ENCODE measurements around the gene CORO1C. TPM values are rescaled to one million over a fixed set of nuclear protein-coding genes. Genes with fewer than 3 reads are reported as not detected.
"Not testable (repeated sequence)": the region's sequence is repeated elsewhere in the genome, so short reads cannot be mapped to it uniquely, and the experiment has no call there.

The CORO1C gene
- total RNA-seq, 1 donor from 2014 or later: 171 TPM

DNA sequence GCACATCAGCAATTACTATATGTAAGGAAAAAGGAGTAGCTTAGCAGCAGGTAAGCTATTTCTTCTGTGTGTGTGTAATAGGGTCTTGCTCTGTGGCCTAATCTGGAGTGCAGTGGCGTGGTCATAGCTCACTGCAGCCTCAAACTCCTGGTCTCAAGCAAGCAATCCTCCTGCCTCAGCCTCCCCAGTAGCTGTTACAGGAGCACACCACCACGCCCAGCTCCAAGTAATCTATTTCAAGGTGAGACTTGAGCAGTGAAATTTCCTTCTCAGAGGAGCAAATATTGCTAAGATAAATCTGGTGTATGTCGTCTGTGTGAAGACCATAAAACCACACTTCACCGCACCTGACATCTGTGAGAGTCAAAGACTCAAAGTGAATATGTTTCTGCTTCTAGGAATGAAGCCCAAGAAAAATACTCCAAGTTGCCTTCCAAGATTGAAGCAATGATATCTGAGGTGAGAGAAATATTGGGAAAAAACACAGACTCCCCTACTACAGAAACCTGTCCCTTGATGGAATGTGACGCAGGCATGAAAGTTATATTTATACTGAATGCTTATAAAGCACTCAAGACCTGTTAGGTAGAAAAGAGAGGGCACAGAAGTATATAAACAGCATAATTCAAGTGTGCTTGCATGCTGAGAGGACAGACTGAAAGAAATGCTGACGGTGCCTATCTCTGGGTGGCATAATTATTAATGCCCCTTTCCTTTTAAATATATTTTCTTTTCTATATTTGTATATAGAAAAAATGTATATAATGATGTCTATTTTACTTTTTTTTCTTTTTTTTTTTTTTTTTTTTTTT lies 95.1 kb downstream of the CORO1C start:
- TF ChIP-seq, protein P1, sequence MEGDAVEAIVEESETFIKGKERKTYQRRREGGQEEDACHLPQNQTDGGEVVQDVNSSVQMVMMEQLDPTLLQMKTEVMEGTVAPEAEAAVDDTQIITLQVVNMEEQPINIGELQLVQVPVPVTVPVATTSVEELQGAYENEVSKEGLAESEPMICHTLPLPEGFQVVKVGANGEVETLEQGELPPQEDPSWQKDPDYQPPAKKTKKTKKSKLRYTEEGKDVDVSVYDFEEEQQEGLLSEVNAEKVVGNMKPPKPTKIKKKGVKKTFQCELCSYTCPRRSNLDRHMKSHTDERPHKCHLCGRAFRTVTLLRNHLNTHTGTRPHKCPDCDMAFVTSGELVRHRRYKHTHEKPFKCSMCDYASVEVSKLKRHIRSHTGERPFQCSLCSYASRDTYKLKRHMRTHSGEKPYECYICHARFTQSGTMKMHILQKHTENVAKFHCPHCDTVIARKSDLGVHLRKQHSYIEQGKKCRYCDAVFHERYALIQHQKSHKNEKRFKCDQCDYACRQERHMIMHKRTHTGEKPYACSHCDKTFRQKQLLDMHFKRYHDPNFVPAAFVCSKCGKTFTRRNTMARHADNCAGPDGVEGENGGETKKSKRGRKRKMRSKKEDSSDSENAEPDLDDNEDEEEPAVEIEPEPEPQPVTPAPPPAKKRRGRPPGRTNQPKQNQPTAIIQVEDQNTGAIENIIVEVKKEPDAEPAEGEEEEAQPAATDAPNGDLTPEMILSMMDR (conservative IDR thresholded peaks at IDR 0.05): no peak
- Mint-ChIP-seq H3K27me3 (ENCODE audit: low read depth) (peaks cover 3% of the 10 kb centered on the region), H3K9me3 (no peaks in the 10 kb centered on the region), H3K27ac (ENCODE audit: unreplicated experiment) (peak overlapping the region; percentile 71), H3K36me3 (ENCODE audit: low read depth) (no peaks in the 10 kb centered on the region), H3K4me3 (peak overlapping the region; percentile 33), H3K4me1 (peaks cover 54% of the 10 kb centered on the region)
- DNase-seq (ENCODE audit: low read depth, low spot score): no peak

DNA sequence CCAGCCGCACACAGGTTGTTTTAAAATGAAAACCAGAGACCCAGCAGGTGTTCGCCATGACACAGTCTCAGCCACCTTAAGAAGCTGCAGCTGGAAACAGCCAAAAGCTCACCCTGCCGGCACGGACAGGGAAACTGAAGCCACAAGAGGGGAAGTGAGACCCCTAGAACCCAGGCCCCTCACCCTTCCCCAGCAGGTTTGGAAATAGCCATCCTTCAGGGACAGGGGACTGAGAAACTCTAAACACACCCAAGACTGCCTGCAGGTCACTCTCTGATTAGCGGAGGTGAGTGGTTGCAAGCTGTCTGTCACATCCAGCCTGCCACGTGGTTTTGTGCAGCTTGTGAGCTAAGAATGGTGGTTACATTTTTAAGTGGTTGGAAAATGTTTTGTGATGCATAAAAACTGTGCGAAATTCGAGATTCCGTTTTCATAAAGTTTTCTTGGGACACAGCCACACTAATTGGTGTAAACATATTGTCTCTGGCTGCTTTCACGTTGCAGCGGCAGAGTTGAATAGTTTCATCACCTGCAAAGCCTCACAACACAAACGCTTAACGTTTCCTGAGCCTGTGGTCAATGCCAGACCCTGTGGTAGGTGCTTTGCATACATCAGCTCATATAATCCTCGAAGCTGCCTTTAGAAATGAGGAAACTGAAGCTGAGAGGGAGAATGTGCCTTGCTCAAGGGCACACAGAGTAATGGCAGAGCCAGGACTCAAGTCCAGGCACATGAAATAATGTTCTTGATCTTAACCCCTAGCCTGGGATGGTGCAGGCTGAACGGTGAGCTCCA lies 95.9 kb downstream of the CORO1C start:
- peaks cover 53% of the 10 kb centered on the region for H3K4me1 Mint-ChIP-seq
- H3K27ac Mint-ChIP-seq (ENCODE audit: unreplicated experiment): no peak overlapping the region
- peaks cover 3% of the 10 kb centered on the region for H3K27me3 Mint-ChIP-seq (ENCODE audit: low read depth)
- no peak overlapping the region for H3K4me3 Mint-ChIP-seq
- no peaks in the 10 kb centered on the region for H3K36me3 Mint-ChIP-seq (ENCODE audit: low read depth)
- TF ChIP-seq, protein P1 (conservative IDR thresholded peaks at IDR 0.05): no peak
- no peaks in the 10 kb centered on the region for H3K9me3 Mint-ChIP-seq
- no peak for DNase-seq (ENCODE audit: low read depth, low spot score)

GRCh38 chr12:108634341-108634751 lies 97.0 kb downstream of the CORO1C start:
- H3K27me3 Mint-ChIP-seq (ENCODE audit: low read depth): peaks cover 3% of the 10 kb centered on the region
- no peak overlapping the region for H3K27ac Mint-ChIP-seq (ENCODE audit: unreplicated experiment)
- no peaks in the 10 kb centered on the region for H3K9me3 Mint-ChIP-seq
- TF ChIP-seq, protein P1 (conservative IDR thresholded peaks at IDR 0.05): no peak
- no peak overlapping the region for H3K4me3 Mint-ChIP-seq
- no peak for DNase-seq (ENCODE audit: low read depth, low spot score)
- peaks cover 51% of the 10 kb centered on the region for H3K4me1 Mint-ChIP-seq
- H3K36me3 Mint-ChIP-seq (ENCODE audit: low read depth): no peaks in the 10 kb centered on the region

DNA sequence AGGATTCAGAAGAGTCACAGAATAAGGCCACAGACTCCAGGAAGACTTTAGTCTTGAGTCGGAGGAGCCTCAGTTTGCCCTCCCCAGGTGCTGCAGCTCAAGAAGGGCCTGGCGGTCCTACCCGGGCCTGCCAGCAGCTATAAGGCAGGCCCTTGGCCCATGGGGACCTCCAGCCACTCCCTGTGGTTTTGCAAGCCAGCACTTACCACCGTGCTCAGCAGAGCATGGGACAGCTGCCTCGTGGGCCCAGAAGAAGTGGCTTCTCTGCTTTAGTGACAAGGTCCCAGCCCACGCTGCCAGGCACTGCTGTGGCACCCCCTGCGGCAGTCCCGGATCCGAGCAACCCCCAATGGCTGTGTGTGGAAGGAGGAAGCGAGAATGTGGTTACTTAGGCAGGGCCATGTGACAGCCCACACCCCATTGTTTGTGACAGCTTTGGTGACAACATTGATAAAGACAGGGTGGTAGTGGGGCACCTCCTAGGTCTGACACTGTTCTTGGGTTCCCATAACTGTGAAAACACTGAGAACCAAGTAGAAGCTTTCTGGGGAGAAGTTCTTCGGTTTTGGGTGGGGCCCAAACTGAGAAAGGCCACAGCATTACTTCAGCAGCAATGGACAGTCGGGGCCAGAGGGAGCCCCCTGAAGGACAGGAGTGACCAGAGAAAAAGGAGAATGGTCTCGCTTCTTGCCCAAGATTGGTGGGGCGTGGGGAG lies 97.6 kb downstream of the CORO1C start, which contains the start of gene SELPLG:
Gene SELPLG (minus strand): TSS at position 361 of the 715 bp plus-strand sequence. CDS start 9,587 bp downstream, outside the sequence.
- H3K4me1 Mint-ChIP-seq: peaks cover 47% of the 10 kb centered on the region
- H3K9me3 Mint-ChIP-seq: no peaks in the 10 kb centered on the region
- DNase-seq (ENCODE audit: low read depth, low spot score): no peak
- H3K27me3 Mint-ChIP-seq (ENCODE audit: low read depth): peaks cover 3% of the 10 kb centered on the region
- TF ChIP-seq, protein P1 (conservative IDR thresholded peaks at IDR 0.05): no peak
- H3K36me3 Mint-ChIP-seq (ENCODE audit: low read depth): no peaks in the 10 kb centered on the region
- H3K4me3 Mint-ChIP-seq: peak within 1 kb of the TSS; percentile 19
- peak within 1 kb of the TSS; percentile 50 for H3K27ac Mint-ChIP-seq (ENCODE audit: unreplicated experiment)

GRCh38 chr12:108633081-108633533 lies 98.2 kb downstream of the CORO1C start:
- DNase-seq (ENCODE audit: low read depth, low spot score): no peak
- Mint-ChIP-seq H3K27ac (ENCODE audit: unreplicated experiment) (peak overlapping the region; percentile 50), H3K4me3 (no peak overlapping the region), H3K36me3 (ENCODE audit: low read depth) (no peaks in the 10 kb centered on the region), H3K9me3 (no peaks in the 10 kb centered on the region), H3K4me1 (peaks cover 47% of the 10 kb centered on the region), H3K27me3 (ENCODE audit: low read depth) (peaks cover 3% of the 10 kb centered on the region)
- TF ChIP-seq, protein P1 (conservative IDR thresholded peaks at IDR 0.05): no peak

- not testable (repeated sequence) for DNase-seq (ENCODE audit: low read depth, low spot score); H3K27ac Mint-ChIP-seq (ENCODE audit: unreplicated experiment)
- H3K4me1 Mint-ChIP-seq: peaks cover 32% of the 10 kb centered on the region
Measured at GRCh38 chr12:108631261-108631660, 100.1 kb downstream of the CORO1C start.

More at GRCh38 chr12:108631261-108631660, 100.1 kb downstream of the CORO1C start:
- H3K36me3 Mint-ChIP-seq (ENCODE audit: low read depth); H3K4me3 Mint-ChIP-seq; H3K9me3 Mint-ChIP-seq; H3K27me3 Mint-ChIP-seq (ENCODE audit: low read depth): not testable (repeated sequence)

Data from neural crest cell (in vitro differentiated cells).